ENCODE data around the gene MICU1. TPM values are rescaled to one million over a fixed set of nuclear protein-coding genes. Genes with fewer than 3 reads are reported as not detected.

Gene MICU1
- total RNA-seq, 4 donors from 2014 or later, result 31.7 to 82.5 (median 37.1) TPM

DNA sequence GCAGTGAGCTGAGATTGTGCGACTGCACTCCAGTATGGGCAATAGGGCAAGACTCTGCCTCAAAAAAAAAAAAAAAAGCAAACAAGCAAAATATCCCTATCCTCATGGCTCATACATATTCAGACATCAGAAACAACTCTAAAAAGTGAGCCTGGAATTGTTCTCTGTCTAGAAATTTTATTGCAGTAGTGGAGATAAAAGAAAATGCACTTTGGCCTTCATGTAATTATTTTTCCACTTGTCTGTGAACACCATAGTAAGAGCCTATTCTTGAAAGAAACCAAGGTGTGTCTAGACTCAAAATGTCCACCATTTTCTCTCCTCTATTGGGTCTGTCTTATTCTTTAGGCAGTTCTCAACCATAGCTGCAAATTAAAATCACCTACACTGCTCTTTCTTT, 35.6 kb upstream of the MICU1 start:
- no peak for DNase-seq
- no peak overlapping the region for H3K27ac ChIP-seq
- TF ChIP-seq, protein P1, sequence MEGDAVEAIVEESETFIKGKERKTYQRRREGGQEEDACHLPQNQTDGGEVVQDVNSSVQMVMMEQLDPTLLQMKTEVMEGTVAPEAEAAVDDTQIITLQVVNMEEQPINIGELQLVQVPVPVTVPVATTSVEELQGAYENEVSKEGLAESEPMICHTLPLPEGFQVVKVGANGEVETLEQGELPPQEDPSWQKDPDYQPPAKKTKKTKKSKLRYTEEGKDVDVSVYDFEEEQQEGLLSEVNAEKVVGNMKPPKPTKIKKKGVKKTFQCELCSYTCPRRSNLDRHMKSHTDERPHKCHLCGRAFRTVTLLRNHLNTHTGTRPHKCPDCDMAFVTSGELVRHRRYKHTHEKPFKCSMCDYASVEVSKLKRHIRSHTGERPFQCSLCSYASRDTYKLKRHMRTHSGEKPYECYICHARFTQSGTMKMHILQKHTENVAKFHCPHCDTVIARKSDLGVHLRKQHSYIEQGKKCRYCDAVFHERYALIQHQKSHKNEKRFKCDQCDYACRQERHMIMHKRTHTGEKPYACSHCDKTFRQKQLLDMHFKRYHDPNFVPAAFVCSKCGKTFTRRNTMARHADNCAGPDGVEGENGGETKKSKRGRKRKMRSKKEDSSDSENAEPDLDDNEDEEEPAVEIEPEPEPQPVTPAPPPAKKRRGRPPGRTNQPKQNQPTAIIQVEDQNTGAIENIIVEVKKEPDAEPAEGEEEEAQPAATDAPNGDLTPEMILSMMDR (IDR thresholded peaks at IDR 0.05), result peak in 2 of 6 experiments; percentile 7 to 8
- TF ChIP-seq POLR2A (IDR thresholded peaks at IDR 0.05), result no peak

DNA sequence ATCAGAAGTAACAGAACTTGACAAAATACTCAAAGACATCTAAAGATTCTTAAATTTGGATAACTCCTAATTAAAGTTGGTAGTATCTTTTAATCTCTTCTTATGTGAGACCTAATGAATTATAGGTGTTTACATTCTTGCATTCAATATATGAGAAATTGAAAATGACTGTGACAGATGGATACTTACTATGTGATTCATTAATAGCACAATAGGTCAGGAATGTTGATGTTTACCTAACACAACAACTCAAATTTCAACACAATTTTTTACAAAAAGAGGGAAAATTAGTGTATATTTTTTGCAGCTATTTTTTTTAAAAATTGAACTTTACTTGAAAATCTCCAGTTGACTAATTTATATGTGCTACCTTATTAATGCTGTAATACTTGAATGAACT, 34.3 kb upstream of the MICU1 start:
- H3K27me3 ChIP-seq, result no peaks in the 10 kb centered on the region
- H3K9me3 ChIP-seq, result no peaks in the 10 kb centered on the region
- H3K4me1 ChIP-seq, result no peaks in the 10 kb centered on the region
- no peak overlapping the region for H3K4me3 ChIP-seq
- no peak for DNase-seq
- H3K36me3 ChIP-seq, result no peaks in the 10 kb centered on the region
- no peak overlapping the region for H3K27ac ChIP-seq
- no peak for TF ChIP-seq POLR2A (IDR thresholded peaks at IDR 0.05)
- TF ChIP-seq, protein P1 (IDR thresholded peaks at IDR 0.05), result no peak

More for the DNA sequence above, 35.6 kb upstream of the MICU1 start:
- Histone ChIP-seq H3K9me3 (no peaks in the 10 kb centered on the region), H3K27me3 (no peaks in the 10 kb centered on the region), H3K4me3 (no peak overlapping the region), H3K4me1 (no peaks in the 10 kb centered on the region), H3K36me3 (no peaks in the 10 kb centered on the region)

DNA sequence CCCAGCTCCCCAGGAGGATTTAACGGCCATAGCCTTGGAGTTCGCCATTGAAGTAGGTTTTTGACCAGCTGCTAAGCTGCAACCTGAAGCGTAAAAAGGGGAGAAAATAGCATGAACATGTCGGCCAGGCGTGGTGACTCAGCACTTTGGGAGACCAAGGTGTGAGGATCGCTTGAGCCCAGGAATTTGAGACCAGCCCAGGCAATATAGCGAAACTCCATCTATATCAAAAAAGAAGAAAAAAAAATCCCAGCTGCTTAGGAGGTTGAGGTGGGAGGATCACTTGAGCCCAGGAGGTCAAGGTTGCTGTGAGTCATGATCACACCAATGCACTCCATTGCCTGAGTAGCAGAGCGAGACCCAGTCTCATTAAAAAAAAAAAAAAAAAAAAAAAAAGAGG, 33.8 kb upstream of the MICU1 start:
- no peaks in the 10 kb centered on the region for H3K27me3 ChIP-seq
- no peak overlapping the region for H3K4me3 ChIP-seq
- no peak for DNase-seq
- no peak overlapping the region for H3K27ac ChIP-seq
- no peak for TF ChIP-seq POLR2A (IDR thresholded peaks at IDR 0.05)
- TF ChIP-seq, protein P1 (IDR thresholded peaks at IDR 0.05), result no peak
- no peaks in the 10 kb centered on the region for H3K4me1 ChIP-seq
- H3K36me3 ChIP-seq, result no peaks in the 10 kb centered on the region
- H3K9me3 ChIP-seq, result no peaks in the 10 kb centered on the region

DNA sequence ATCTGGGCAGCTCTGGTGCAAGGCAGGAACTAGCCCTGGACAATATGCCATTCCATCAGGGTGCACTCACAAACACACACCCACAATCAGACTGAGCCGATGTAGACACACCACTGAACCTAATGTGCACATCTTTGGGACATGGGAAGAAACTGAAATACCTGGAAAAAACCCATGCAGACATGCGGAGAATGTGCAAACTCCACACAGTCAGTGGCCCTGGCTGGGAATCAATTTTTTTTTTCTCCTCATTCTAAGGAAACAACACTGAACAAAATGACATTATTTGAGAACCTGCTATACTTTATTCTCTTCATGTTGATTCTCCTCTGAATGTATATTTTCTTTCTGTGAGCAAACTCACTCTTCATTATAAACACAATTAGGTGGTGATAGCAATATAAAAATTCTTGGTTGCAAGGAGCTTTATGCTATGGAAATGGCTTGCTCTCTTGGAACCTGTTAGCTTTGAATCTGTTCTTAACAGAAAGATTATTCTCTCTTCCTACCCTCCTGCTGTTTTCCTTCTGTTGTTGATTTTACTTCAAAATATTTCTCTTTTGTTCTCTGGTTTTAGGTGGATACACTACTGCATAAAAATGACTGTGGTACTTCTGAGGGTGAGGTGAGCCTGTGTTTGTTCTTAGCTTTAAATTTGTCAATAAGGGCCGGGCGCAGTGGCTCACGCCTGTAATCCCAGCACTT, 33.0 kb upstream of the MICU1 start:
- H3K27ac ChIP-seq, result no peak overlapping the region
- no peaks in the 10 kb centered on the region for H3K4me1 ChIP-seq
- no peaks in the 10 kb centered on the region for H3K27me3 ChIP-seq
- H3K9me3 ChIP-seq, result no peaks in the 10 kb centered on the region
- no peaks in the 10 kb centered on the region for H3K36me3 ChIP-seq
- H3K4me3 ChIP-seq, result no peak overlapping the region
- DNase-seq, result no peak
- no peak for TF ChIP-seq POLR2A (IDR thresholded peaks at IDR 0.05)
- TF ChIP-seq, protein P1 (IDR thresholded peaks at IDR 0.05), result no peak

DNA sequence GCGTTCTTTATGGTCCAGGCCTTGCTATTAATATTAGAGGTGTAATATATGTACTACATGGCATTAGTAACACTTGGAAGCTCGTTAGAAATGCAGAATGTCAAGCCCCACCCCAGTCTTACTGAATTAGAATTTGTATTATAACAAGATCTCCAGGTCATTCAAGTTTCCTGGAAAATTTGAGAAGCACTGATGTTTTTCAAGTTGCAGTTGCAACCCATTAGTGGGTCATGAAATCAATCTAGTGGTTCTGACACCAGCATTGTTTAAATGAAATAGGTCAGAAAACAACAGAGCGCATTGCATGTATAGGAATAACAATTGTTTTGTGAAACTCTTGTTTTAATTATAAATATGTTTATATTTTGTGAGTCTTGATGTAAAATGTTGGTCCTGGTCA, 28.8 kb upstream of the MICU1 start:
- no peak for TF ChIP-seq POLR2A (IDR thresholded peaks at IDR 0.05)
- TF ChIP-seq, protein P1 (IDR thresholded peaks at IDR 0.05), result no peak
- Histone ChIP-seq H3K27me3 (no peaks in the 10 kb centered on the region), H3K27ac (no peak overlapping the region), H3K4me1 (no peaks in the 10 kb centered on the region), H3K9me3 (no peaks in the 10 kb centered on the region), H3K4me3 (no peak overlapping the region), H3K36me3 (no peaks in the 10 kb centered on the region)
- DNase-seq, result no peak
